HL-60 (cell line): ENCODE results near the gene CCNJ.

Experiments used
- GABPA ChIP-seq: IDR thresholded peaks from 2 replicates; pipeline ENCODE4 v1.6.1; 2012; ENCODE audit warnings: low read depth
- POLR2AphosphoS5 ChIP-seq: IDR thresholded peaks from 2 replicates; pipeline ENCODE4 v1.6.1; 2012; ENCODE audit warnings: low read depth
- SPI1 ChIP-seq: IDR thresholded peaks from 2 replicates; pipeline ENCODE4 v1.6.1; 2012; ENCODE audit warnings: low read depth, mild to moderate bottlenecking, borderline replicate concordance
- TF ChIP-seq, protein P1 (sequence below): IDR thresholded peaks from one replicate; pipeline ENCODE4 v1.5.1; 2011; ENCODE audit warnings: low read length, control low read depth, inconsistent platforms; ENCODE audit not compliant: insufficient read depth
- TF ChIP-seq, protein P2 (sequence below): IDR thresholded peaks from 2 replicates; pipeline ENCODE4 v1.6.1; 2012; ENCODE audit warnings: low read depth; ENCODE audit not compliant: insufficient replicate concordance

DNA sequence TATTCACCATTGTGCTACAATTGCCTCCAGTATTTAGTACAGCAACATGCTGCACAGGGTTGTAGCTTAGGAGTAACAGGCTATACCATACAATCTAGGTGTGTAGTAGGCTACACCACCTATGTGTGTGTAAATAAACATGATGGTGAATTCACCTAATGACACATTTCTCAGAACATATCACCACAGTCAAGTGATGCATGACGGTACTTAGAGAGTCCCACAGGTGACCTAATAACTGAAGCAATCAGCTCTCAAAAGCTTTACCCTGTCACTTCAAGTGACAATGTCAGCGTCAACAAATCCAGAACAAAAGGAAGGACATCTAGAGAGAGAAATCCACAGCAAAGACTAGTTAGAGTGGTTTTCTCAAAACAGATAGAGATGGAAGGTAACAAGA is 38.8 kb downstream of the CCNJ start:
- TF ChIP-seq, protein P1, sequence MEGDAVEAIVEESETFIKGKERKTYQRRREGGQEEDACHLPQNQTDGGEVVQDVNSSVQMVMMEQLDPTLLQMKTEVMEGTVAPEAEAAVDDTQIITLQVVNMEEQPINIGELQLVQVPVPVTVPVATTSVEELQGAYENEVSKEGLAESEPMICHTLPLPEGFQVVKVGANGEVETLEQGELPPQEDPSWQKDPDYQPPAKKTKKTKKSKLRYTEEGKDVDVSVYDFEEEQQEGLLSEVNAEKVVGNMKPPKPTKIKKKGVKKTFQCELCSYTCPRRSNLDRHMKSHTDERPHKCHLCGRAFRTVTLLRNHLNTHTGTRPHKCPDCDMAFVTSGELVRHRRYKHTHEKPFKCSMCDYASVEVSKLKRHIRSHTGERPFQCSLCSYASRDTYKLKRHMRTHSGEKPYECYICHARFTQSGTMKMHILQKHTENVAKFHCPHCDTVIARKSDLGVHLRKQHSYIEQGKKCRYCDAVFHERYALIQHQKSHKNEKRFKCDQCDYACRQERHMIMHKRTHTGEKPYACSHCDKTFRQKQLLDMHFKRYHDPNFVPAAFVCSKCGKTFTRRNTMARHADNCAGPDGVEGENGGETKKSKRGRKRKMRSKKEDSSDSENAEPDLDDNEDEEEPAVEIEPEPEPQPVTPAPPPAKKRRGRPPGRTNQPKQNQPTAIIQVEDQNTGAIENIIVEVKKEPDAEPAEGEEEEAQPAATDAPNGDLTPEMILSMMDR, result no peak
- TF ChIP-seq POLR2AphosphoS5 (no peak), GABPA (no peak), SPI1 (no peak)
- TF ChIP-seq, protein P2, sequence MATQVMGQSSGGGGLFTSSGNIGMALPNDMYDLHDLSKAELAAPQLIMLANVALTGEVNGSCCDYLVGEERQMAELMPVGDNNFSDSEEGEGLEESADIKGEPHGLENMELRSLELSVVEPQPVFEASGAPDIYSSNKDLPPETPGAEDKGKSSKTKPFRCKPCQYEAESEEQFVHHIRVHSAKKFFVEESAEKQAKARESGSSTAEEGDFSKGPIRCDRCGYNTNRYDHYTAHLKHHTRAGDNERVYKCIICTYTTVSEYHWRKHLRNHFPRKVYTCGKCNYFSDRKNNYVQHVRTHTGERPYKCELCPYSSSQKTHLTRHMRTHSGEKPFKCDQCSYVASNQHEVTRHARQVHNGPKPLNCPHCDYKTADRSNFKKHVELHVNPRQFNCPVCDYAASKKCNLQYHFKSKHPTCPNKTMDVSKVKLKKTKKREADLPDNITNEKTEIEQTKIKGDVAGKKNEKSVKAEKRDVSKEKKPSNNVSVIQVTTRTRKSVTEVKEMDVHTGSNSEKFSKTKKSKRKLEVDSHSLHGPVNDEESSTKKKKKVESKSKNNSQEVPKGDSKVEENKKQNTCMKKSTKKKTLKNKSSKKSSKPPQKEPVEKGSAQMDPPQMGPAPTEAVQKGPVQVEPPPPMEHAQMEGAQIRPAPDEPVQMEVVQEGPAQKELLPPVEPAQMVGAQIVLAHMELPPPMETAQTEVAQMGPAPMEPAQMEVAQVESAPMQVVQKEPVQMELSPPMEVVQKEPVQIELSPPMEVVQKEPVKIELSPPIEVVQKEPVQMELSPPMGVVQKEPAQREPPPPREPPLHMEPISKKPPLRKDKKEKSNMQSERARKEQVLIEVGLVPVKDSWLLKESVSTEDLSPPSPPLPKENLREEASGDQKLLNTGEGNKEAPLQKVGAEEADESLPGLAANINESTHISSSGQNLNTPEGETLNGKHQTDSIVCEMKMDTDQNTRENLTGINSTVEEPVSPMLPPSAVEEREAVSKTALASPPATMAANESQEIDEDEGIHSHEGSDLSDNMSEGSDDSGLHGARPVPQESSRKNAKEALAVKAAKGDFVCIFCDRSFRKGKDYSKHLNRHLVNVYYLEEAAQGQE, result no peak
